SK-N-SH treated with all-trans-retinoic acid at 6 μM for 48 hours (cell line): Measurements from ENCODE around the gene CAVIN1.

Experiments
- ZC3H10 ChIP-seq: fragments of 250-450 bp; sonication (Bioruptor Pico); IDR thresholded peaks from 2 replicates; pipeline ENCODE4 v1.5.1; 2021; ENCODE audit warnings: mild to moderate bottlenecking, moderate library complexity
- TF ChIP-seq, protein P1 (sequence below): fragments of 250-450 bp; sonication (Bioruptor Pico); IDR thresholded peaks from 2 replicates; pipeline ENCODE4 v1.8.0; 2020; ENCODE audit warnings: mild to moderate bottlenecking, moderate library complexity, borderline replicate concordance
- TF ChIP-seq, protein P2 (sequence below): fragments of 250-450 bp; sonication (Bioruptor Pico); IDR thresholded peaks from 2 replicates; pipeline ENCODE4 v1.5.1; 2020; ENCODE audit warnings: low read depth, mild to moderate bottlenecking, moderate library complexity

GRCh38 chr17:42459256-42459800 lies 36.3 kb upstream of the CAVIN1 start:
- TF ChIP-seq ZC3H10 (CRISPR knock-in tag) = no peak
- TF ChIP-seq, protein P1, sequence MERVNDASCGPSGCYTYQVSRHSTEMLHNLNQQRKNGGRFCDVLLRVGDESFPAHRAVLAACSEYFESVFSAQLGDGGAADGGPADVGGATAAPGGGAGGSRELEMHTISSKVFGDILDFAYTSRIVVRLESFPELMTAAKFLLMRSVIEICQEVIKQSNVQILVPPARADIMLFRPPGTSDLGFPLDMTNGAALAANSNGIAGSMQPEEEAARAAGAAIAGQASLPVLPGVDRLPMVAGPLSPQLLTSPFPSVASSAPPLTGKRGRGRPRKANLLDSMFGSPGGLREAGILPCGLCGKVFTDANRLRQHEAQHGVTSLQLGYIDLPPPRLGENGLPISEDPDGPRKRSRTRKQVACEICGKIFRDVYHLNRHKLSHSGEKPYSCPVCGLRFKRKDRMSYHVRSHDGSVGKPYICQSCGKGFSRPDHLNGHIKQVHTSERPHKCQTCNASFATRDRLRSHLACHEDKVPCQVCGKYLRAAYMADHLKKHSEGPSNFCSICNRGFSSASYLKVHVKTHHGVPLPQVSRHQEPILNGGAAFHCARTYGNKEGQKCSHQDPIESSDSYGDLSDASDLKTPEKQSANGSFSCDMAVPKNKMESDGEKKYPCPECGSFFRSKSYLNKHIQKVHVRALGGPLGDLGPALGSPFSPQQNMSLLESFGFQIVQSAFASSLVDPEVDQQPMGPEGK (CRISPR knock-in tag) = no peak
- TF ChIP-seq, protein P2, sequence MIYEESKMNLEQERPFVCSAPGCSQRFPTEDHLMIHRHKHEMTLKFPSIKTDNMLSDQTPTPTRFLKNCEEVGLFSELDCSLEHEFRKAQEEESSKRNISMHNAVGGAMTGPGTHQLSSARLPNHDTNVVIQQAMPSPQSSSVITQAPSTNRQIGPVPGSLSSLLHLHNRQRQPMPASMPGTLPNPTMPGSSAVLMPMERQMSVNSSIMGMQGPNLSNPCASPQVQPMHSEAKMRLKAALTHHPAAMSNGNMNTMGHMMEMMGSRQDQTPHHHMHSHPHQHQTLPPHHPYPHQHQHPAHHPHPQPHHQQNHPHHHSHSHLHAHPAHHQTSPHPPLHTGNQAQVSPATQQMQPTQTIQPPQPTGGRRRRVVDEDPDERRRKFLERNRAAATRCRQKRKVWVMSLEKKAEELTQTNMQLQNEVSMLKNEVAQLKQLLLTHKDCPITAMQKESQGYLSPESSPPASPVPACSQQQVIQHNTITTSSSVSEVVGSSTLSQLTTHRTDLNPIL (CRISPR knock-in tag) = no peak
